Esophagus squamous epithelium (tissue), 5 donors: ENCODE results near the gene PSORS1C1. TPM values are rescaled to one million over a fixed set of nuclear protein-coding genes. Genes with fewer than 3 reads are reported as not detected.

Experiments used
- DNase-seq: peaks from one replicate; lab custom pipeline; 2025; lab: John Stamatoyannopoulos, UW
- H3K27ac ChIP-seq, 4 donors: fragments of 200-600 bp; sonication (generic); one replicate each; pipeline ENCODE4 v1.5.1; 2016 to 2019; ENCODE audit warnings: mild to moderate bottlenecking in 1 of 4
- H3K27me3 ChIP-seq, 4 donors: fragments of 200-600 bp; sonication (generic); 1 replicate in 3 of 4; 2 replicates in 1 of 4; pipeline versions ENCODE4 v1.5.1 to v1.6.0; 2017 to 2021; ENCODE audit warnings: antibody characterized with exemption in 1 of 4
- H3K36me3 ChIP-seq, 3 donors: fragments of 200-600 bp; sonication (generic); one replicate each; pipeline ENCODE4 v1.5.1; 2016 to 2019
- H3K4me1 ChIP-seq, 3 donors: fragments of 200-600 bp; sonication (generic); one replicate each; pipeline ENCODE4 v1.5.1; 2017 to 2019
- H3K4me3 ChIP-seq, 4 donors: fragments of 200-600 bp; sonication (generic); 1 replicate in 3 of 4; 2 replicates in 1 of 4; pipeline ENCODE4 v1.5.1; 2016 to 2019; ENCODE audit warnings: mild to moderate bottlenecking in 2 of 4, moderate library complexity in 1 of 4
- H3K9me3 ChIP-seq, 3 donors: fragments of 200-600 bp; sonication (generic); one replicate each; pipeline ENCODE4 v1.5.1; 2016 to 2019
- POLR2A ChIP-seq, 4 donors: fragments of 450-650 bp; IDR thresholded peaks; one replicate each; pipeline ENCODE4 v1.6.1; 2017; ENCODE audit warnings: antibody characterized with exemption in 4 of 4, mild to moderate bottlenecking in 4 of 4, moderate library complexity in 3 of 4
- WGBS, 2 donors: methylation state at CpG; one replicate each; pipeline ENCODE4 v1.1.5; 2018; 5-methylcytosine and 5-hydroxymethylcytosine counted together
- intact Hi-C: fragments of 100-400 bp; cut with DNase I; formaldehyde crosslinking; loops from one replicate; pipeline ENCODE4 v1.15.0; 2022
- total RNA-seq, 4 donors: library from RNA; depleted of rRNA; stranded (reverse); fragments of >200 nt; gene quantifications; one replicate each; pipeline ENCODE4 v1.1.0, GENCODE V29; 2016
- TF ChIP-seq, protein P1 (sequence below), 6 experiments: fragments of 450-650 bp in 4 of 6; fragments of 200-600 bp in 2 of 6; sonication (generic) in 2 of 6; IDR thresholded peaks; one replicate each; pipeline ENCODE4 v1.5.1; 2016 to 2019; ENCODE audit warnings: antibody characterized with exemption in 6 of 6, mild to moderate bottlenecking in 4 of 6, moderate library complexity in 4 of 6
- donor health status: DM: yes; HTN: yes; CAD: no.

PSORS1C1 gene
- total RNA-seq, 4 donors from 2014 or later: 0.06 to 2.7 (median 1.2) TPM

DNA sequence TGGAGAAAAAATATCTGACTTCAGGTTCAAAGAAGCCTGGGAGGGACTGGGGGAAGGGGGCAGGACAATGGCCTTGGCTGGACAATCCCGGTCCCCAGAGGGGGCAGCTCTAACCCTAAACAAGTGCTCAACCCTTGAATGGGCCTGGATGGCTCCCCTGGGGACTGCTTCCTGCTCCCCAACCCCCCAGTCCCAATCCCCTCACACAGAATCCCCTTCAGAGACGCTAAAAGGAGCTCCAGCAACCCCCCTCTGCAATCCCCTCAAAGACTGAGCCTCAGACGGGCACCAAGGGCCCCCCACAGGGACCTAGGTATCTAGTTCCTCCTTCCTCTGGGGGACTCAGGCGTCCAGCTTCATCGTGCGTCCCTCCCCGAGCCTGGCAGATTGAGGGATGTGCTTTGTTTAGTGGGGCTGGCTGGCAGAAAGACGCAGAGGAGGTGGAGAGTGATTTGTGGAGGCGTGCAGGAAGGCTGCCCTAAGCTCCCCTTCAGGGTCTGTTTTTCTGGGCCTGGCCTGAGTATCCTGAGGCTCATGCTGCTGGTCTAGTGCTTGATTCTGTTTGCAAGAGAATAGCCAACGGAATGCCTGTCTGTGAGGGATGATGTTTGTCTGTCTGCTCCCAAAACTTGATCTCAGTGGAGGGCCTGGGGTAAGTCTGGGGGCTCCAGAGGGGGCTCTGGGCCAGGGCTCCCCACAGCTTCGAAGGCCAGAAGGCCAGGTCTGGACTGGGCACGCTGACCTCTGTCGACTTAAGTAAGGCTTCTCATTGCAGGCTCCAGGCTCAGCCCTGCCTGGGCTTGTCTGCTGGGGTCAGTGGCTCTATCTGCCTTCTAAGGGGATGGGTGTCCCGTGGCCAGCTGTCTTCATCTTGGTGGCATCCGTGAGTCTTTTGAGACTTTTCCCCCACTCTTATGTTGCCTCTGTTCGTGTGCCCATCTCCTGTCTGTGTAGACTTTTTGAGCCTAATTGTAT is 57.6 kb downstream of the PSORS1C1 start:
- H3K4me3 ChIP-seq: no peak overlapping the region
- no peak for DNase-seq
- H3K36me3 ChIP-seq: peaks cover 0 to 21% (median 0%) of the 10 kb centered on the region in 3 donors
- H3K4me1 ChIP-seq: peaks cover 0 to 16% (median 0%) of the 10 kb centered on the region in 3 donors
- TF ChIP-seq, protein P1, sequence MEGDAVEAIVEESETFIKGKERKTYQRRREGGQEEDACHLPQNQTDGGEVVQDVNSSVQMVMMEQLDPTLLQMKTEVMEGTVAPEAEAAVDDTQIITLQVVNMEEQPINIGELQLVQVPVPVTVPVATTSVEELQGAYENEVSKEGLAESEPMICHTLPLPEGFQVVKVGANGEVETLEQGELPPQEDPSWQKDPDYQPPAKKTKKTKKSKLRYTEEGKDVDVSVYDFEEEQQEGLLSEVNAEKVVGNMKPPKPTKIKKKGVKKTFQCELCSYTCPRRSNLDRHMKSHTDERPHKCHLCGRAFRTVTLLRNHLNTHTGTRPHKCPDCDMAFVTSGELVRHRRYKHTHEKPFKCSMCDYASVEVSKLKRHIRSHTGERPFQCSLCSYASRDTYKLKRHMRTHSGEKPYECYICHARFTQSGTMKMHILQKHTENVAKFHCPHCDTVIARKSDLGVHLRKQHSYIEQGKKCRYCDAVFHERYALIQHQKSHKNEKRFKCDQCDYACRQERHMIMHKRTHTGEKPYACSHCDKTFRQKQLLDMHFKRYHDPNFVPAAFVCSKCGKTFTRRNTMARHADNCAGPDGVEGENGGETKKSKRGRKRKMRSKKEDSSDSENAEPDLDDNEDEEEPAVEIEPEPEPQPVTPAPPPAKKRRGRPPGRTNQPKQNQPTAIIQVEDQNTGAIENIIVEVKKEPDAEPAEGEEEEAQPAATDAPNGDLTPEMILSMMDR (IDR thresholded peaks at IDR 0.05): no peak
- no peak for TF ChIP-seq POLR2A (IDR thresholded peaks at IDR 0.05)
- 66 to 73% methylated on average over 6 to 14 of the region's 16 CpGs for WGBS, 2 donors
- intact Hi-C loops: no loop called here
- H3K9me3 ChIP-seq: no peaks in the 10 kb centered on the region
- H3K27me3 ChIP-seq: no peaks in the 10 kb centered on the region
- H3K27ac ChIP-seq: no peak overlapping the region

DNA sequence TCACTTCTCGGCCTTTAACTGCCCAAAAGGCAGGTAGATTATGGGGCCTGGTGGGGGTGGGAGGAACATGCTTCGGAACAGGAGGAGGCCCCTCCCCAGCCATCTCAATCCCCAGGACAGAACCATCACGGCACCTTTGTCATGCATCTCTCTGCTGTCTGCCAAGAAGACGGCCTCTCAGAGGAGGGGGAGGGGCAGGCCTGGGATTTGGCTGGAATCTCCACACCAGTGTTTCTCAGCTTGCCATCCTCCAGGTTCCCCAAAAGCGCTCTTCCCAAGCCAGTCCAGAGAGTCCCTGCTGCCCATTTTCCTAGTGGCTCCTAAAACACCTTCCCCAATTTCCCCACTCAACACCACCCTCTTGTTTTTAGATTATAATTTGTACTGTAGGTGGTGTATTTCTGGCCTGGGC is 58.4 kb downstream of the PSORS1C1 start:
- no peak for DNase-seq
- Histone ChIP-seq H3K9me3 (no peaks in the 10 kb centered on the region), H3K4me1 (peaks cover 0 to 16% (median 0%) of the 10 kb centered on the region in 3 donors), H3K27me3 (no peaks in the 10 kb centered on the region), H3K36me3 (peaks cover 0 to 21% (median 0%) of the 10 kb centered on the region in 3 donors), H3K27ac (no peak overlapping the region), H3K4me3 (no peak overlapping the region)
- TF ChIP-seq, protein P1 (IDR thresholded peaks at IDR 0.05): no peak
- TF ChIP-seq POLR2A (IDR thresholded peaks at IDR 0.05): no peak
- intact Hi-C loops: no loop called here
- WGBS, 2 donors: 71 to 81% methylated on average over 2 to 3 of the region's 5 CpGs

DNA sequence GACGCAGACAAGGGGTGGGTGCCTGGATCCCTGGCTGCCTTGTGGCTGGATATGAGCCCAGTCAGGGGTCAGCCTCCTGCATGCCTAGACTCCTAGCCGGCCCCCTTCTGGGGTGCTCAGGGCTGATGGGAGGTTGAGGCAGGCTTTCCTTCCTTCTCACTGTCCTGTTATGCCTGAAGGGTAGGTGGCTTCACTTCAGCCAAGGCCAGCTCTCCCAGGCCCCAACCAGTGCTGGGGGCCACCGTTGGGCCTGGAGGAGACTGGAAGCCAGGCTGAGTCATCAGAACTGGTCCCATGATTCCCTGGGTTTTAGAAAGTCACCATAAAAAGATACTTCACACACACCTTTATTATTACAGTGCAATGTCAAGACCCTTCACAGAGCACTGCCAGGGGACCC is 58.8 kb downstream of the PSORS1C1 start:
- Histone ChIP-seq H3K27me3 (no peaks in the 10 kb centered on the region), H3K9me3 (no peaks in the 10 kb centered on the region), H3K4me1 (peaks cover 0 to 18% (median 0%) of the 10 kb centered on the region in 3 donors), H3K36me3 (peaks cover 0 to 21% (median 0%) of the 10 kb centered on the region in 3 donors), H3K27ac (no peak overlapping the region), H3K4me3 (no peak overlapping the region)
- TF ChIP-seq POLR2A (IDR thresholded peaks at IDR 0.05): no peak
- TF ChIP-seq, protein P1 (IDR thresholded peaks at IDR 0.05): no peak
- DNase-seq: no peak
- intact Hi-C loops: no loop called here
- WGBS, 2 donors: 83% methylated on average over 2 of the region's 3 CpGs; no CpG with 5 or more reads in 1 of the 2 donors

DNA sequence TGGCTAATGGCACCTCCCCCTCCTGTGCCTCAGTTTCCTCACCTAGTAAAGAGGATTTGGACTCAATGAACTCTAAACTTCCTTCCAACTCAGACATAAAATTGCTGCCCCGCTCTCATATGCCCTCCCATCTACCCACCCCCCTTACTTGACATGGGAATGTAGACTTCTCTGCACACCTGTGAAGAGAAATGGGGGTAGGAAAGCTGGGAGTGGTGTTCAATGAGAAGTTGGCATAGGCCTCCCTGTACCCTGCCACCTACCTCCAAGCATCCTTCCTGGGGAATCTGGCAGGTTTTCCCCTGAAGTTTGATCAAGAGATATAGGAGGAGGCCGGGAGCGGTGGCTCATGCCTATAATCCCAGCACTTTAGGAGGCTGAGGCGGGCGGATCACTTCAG is 59.8 kb downstream of the PSORS1C1 start:
- Histone ChIP-seq H3K27me3 (no peaks in the 10 kb centered on the region), H3K9me3 (no peaks in the 10 kb centered on the region), H3K4me1 (peaks cover 0 to 25% (median 0%) of the 10 kb centered on the region in 3 donors), H3K27ac (no peak overlapping the region), H3K36me3 (peaks cover 0 to 21% (median 0%) of the 10 kb centered on the region in 3 donors), H3K4me3 (no peak overlapping the region)
- DNase-seq: no peak
- intact Hi-C loops: no loop called here
- WGBS, 2 donors: 77 to 100% methylated on average over 1 to 5 of the region's 5 CpGs
- TF ChIP-seq, protein P1 (IDR thresholded peaks at IDR 0.05): no peak
- no peak for TF ChIP-seq POLR2A (IDR thresholded peaks at IDR 0.05)

DNA sequence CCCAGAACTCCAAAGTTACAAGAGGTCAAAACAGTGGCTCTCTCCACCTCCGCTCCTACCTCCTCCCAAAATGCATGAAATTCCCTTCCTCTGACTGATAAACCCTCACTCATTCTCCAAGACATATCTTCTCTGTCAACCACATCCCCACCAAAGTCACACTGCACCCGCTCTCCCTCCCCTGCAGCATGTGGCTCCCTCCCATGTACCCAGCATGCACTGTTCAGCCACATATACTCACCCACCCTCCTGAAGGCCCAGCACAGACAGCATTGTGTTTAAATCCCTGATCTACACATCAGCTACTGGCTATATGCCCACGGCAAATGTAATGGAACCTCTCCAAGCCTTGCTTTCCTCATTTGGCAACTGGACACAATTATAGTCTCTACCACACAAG is 61.4 kb downstream of the PSORS1C1 start:
- WGBS, 2 donors: 53 to 58% methylated on average over 3 of the region's 3 CpGs
- no peaks in the 10 kb centered on the region for H3K9me3 ChIP-seq
- no peak for DNase-seq
- intact Hi-C loops: no loop called here
- H3K27ac ChIP-seq: no peak overlapping the region
- peaks cover 0 to 21% (median 0%) of the 10 kb centered on the region in 3 donors for H3K36me3 ChIP-seq
- H3K4me3 ChIP-seq: no peak overlapping the region
- H3K27me3 ChIP-seq: no peaks in the 10 kb centered on the region
- TF ChIP-seq, protein P1 (IDR thresholded peaks at IDR 0.05): no peak
- TF ChIP-seq POLR2A (IDR thresholded peaks at IDR 0.05): no peak
- peaks cover 0 to 19% (median 0%) of the 10 kb centered on the region in 3 donors for H3K4me1 ChIP-seq
